Activated naive CD4-positive, alpha-beta T cell treated with anti-CD3 and anti-CD28 coated beads, Interleukin-2, amount 50 U/mL, for 24 hours (primary cell): Measurements from ENCODE around the gene SOSTDC1.

Source experiments
- H3K27ac Mint-ChIP-seq: one replicate; pipeline ENCODE4 v1.8.0; 2021; ENCODE audit warnings: mild to moderate bottlenecking, mixed read lengths
- H3K27me3 Mint-ChIP-seq: one replicate; pipeline ENCODE4 v1.8.0; 2021; ENCODE audit warnings: mixed read lengths
- H3K36me3 Mint-ChIP-seq: one replicate; pipeline ENCODE4 v1.8.0; 2021; ENCODE audit warnings: mixed read lengths
- H3K4me1 Mint-ChIP-seq: one replicate; pipeline ENCODE4 v1.8.0; 2021; ENCODE audit warnings: mixed read lengths
- H3K4me3 Mint-ChIP-seq: one replicate; pipeline ENCODE4 v1.8.0; 2021; ENCODE audit warnings: mild to moderate bottlenecking, mixed read lengths
- H3K9me3 Mint-ChIP-seq: one replicate; pipeline ENCODE4 v1.8.0; 2021; ENCODE audit warnings: mixed read lengths

Gene SOSTDC1

GRCh38 chr7:16416289-16417282 lies 49.0 kb downstream of the SOSTDC1 start:
- H3K4me1 Mint-ChIP-seq, result peaks cover 10% of the 10 kb centered on the region
- H3K27ac Mint-ChIP-seq, result no peak overlapping the region
- H3K36me3 Mint-ChIP-seq, result no peaks in the 10 kb centered on the region
- H3K4me3 Mint-ChIP-seq, result no peak overlapping the region
- H3K27me3 Mint-ChIP-seq, result peaks cover 3% of the 10 kb centered on the region
- no peaks in the 10 kb centered on the region for H3K9me3 Mint-ChIP-seq

- no peak overlapping the region for H3K4me3 Mint-ChIP-seq
- H3K27ac Mint-ChIP-seq, result no peak overlapping the region
- H3K36me3 Mint-ChIP-seq, result no peaks in the 10 kb centered on the region
- H3K4me1 Mint-ChIP-seq, result no peaks in the 10 kb centered on the region
- H3K9me3 Mint-ChIP-seq, result no peaks in the 10 kb centered on the region
- peaks cover 1% of the 10 kb centered on the region for H3K27me3 Mint-ChIP-seq
Observed at GRCh38 chr7:16412274-16413254, 53.0 kb downstream of the SOSTDC1 start.
